Neural crest cell (in vitro differentiated cells): ENCODE data around the gene NAIF1. TPM values are rescaled to one million over a fixed set of nuclear protein-coding genes. Genes with fewer than 3 reads are reported as not detected.

Experiments
- DNase-seq: peaks from one replicate; pipeline ENCODE4 v3.0.0; 2021; ENCODE audit warnings: low read depth, mixed read lengths, low spot score
- H3K27ac Mint-ChIP-seq: one replicate; pipeline ENCODE4 v1.8.0; 2021; ENCODE audit warnings: mild to moderate bottlenecking, mixed read lengths; ENCODE audit not compliant: unreplicated experiment
- H3K27me3 Mint-ChIP-seq: 2 replicates; pipeline ENCODE4 v1.8.0; 2021; ENCODE audit warnings: low read depth, mild to moderate bottlenecking, mixed read lengths
- H3K36me3 Mint-ChIP-seq: 2 replicates; pipeline ENCODE4 v1.8.0; 2021; ENCODE audit warnings: low read depth, mild to moderate bottlenecking, mixed read lengths
- H3K4me1 Mint-ChIP-seq: 2 replicates; pipeline ENCODE4 v1.8.0; 2021; ENCODE audit warnings: mixed read lengths
- H3K4me3 Mint-ChIP-seq: one replicate; pipeline ENCODE4 v1.8.0; 2021; ENCODE audit warnings: mild to moderate bottlenecking, mixed read lengths
- H3K9me3 Mint-ChIP-seq: 2 replicates; pipeline ENCODE4 v1.8.0; 2021; ENCODE audit warnings: mixed read lengths
- total RNA-seq: library from RNA; stranded (reverse); gene quantifications from 2 replicates; pipeline ENCODE4 v1.2.1, GENCODE V29; 2021
- TF ChIP-seq, protein P1 (sequence below): fragments of 200-600 bp; sonication (generic); conservative IDR thresholded peaks from 2 replicates; pipeline ENCODE4 v1.5.0; 2021; ENCODE audit warnings: antibody characterized with exemption, mild to moderate bottlenecking

NAIF1 gene
- total RNA-seq, 1 donor from 2014 or later: 11.8 TPM

DNA sequence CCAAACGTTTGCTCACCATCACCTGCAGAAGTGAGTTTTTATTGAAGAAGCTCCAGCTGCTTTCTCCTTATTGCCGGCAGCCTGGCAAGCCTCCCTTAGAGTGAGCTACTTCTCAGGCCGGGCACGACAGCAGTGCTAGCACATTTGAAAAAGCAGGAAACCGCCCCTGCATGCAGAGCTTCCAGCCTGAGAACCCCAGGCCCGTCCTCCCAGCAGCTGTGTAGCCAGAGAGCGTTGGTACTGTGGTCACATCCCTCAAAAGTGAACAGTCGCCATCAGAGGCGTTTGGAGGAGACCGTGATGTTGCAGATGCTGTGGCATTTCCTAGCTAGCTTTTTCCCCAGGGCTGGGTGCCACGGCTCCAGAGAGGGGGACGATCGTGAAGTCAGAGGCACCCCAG lies 24.5 kb upstream of the NAIF1 start:
- H3K4me1 Mint-ChIP-seq: peaks cover 45% of the 10 kb centered on the region

DNA sequence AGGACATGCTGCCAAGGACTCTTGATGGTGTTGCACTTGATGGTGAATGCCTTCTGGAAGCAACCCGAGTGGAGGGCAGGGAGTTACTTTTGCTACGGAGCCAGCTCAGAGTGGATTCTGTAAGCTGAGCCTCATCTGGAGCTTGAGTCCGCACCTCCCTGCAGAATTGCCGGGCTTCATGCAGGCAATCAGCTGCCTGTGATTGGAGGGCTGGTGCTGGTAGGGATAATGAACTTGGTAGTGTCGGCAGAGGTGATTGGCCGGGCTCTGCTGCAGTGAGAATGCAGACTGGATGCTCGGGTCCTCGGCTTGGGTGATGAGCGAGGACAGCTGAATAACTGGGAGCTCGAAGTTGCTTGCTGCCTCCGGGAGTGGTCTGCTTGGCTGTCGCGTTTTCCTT lies 24.0 kb upstream of the NAIF1 start:
- DNase-seq: peak; percentile 39
- H3K27me3 Mint-ChIP-seq: no peaks in the 10 kb centered on the region
- no peaks in the 10 kb centered on the region for H3K9me3 Mint-ChIP-seq
- H3K36me3 Mint-ChIP-seq: no peaks in the 10 kb centered on the region
- TF ChIP-seq, protein P1, sequence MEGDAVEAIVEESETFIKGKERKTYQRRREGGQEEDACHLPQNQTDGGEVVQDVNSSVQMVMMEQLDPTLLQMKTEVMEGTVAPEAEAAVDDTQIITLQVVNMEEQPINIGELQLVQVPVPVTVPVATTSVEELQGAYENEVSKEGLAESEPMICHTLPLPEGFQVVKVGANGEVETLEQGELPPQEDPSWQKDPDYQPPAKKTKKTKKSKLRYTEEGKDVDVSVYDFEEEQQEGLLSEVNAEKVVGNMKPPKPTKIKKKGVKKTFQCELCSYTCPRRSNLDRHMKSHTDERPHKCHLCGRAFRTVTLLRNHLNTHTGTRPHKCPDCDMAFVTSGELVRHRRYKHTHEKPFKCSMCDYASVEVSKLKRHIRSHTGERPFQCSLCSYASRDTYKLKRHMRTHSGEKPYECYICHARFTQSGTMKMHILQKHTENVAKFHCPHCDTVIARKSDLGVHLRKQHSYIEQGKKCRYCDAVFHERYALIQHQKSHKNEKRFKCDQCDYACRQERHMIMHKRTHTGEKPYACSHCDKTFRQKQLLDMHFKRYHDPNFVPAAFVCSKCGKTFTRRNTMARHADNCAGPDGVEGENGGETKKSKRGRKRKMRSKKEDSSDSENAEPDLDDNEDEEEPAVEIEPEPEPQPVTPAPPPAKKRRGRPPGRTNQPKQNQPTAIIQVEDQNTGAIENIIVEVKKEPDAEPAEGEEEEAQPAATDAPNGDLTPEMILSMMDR: no peak
- H3K4me3 Mint-ChIP-seq: peak overlapping the region; percentile 63
- H3K4me1 Mint-ChIP-seq: peaks cover 45% of the 10 kb centered on the region
- H3K27ac Mint-ChIP-seq: peak overlapping the region; percentile 87

More for the DNA sequence above, 24.5 kb upstream of the NAIF1 start:
- no peaks in the 10 kb centered on the region for H3K36me3 Mint-ChIP-seq
- DNase-seq: no peak
- no peak overlapping the region for H3K4me3 Mint-ChIP-seq
- no peak overlapping the region for H3K27ac Mint-ChIP-seq
- H3K27me3 Mint-ChIP-seq: no peaks in the 10 kb centered on the region
- TF ChIP-seq, protein P1: no peak
- no peaks in the 10 kb centered on the region for H3K9me3 Mint-ChIP-seq

DNA sequence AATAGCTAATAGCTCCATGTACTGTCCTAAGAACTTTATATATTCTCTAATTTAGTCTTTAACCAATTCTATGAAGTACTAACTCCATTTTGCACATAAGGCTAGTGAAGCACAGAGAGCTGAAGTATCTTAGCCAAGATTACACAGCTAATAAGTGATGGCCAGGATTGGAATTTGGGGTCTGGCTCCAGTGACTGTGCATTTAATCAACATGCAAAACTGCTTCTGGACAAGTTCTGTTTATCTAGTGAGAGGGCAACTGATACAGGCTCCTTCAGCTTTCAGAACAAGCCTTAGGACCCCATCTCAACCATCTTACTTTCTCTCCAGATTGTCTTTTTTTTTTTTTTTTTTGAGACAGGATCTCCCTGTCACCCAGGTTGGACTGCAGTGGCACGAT lies 22.2 kb upstream of the NAIF1 start:
- H3K4me1 Mint-ChIP-seq: peaks cover 39% of the 10 kb centered on the region
- no peak overlapping the region for H3K4me3 Mint-ChIP-seq
- TF ChIP-seq, protein P1: no peak
- H3K36me3 Mint-ChIP-seq: no peaks in the 10 kb centered on the region
- DNase-seq: no peak
- no peak overlapping the region for H3K27ac Mint-ChIP-seq
- H3K27me3 Mint-ChIP-seq: no peaks in the 10 kb centered on the region
- no peaks in the 10 kb centered on the region for H3K9me3 Mint-ChIP-seq

DNA sequence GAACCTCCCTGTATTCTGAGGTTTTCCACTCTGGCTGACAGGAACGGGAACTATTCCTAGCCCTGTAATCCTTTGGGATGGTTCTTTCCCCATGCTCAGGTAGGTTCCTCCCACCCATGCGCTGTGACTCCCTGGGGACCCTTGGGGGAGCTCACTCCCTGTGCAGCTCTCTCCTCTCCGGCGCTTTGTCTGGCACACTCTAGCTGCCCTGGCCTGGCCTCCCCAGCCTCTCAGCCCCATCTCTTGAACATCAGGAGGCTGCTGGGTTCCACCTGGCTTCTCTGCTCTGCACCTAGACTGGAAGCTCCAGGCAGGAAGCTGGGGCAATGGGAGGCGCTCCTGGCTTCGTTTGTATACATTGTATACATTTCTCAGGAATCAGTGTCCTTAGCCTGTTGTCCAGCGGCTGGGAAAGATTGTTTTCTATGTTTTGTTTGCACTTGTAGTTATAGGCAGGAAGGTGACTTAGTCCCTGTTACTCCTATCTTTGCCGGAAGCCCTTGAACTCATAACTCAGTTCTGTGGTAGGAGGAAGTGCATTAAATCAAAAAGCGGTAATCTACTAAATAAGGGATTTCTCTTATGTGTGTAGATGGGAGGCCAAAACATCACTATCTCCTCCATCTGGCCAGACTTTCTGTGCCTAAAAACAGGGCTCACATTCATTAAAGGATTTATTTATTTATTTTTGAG lies 21.3 kb upstream of the NAIF1 start:
- no peaks in the 10 kb centered on the region for H3K27me3 Mint-ChIP-seq
- no peak overlapping the region for H3K4me3 Mint-ChIP-seq
- DNase-seq: no peak
- TF ChIP-seq, protein P1: no peak
- H3K9me3 Mint-ChIP-seq: no peaks in the 10 kb centered on the region
- peaks cover 38% of the 10 kb centered on the region for H3K4me1 Mint-ChIP-seq
- H3K36me3 Mint-ChIP-seq: no peaks in the 10 kb centered on the region
- H3K27ac Mint-ChIP-seq: no peak overlapping the region

DNA sequence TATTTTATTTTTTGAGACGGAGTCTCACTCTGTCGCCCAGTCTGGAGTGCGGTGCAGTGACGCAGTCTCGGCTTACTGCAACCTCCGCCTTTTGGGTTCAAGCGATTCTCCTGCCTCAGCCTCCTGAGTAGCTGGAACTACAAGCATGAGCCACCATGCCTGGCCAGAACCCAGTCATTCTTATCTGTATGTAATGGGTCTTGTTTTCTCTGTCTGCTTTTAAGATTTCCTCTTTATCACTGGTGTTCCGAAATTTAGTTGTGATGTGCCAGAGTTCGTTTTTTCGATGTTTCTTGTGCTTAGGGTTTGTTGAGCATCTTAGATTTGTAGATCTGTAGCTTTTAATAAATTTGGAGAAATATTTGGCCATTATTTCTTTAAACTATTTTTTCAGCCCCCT lies 20.1 kb upstream of the NAIF1 start:
- Mint-ChIP-seq H3K4me3 (no peak overlapping the region), H3K36me3 (no peaks in the 10 kb centered on the region), H3K27ac (no peak overlapping the region), H3K27me3 (no peaks in the 10 kb centered on the region), H3K4me1 (peaks cover 32% of the 10 kb centered on the region), H3K9me3 (no peaks in the 10 kb centered on the region)
- no peak for DNase-seq
- TF ChIP-seq, protein P1: no peak
